Erythroblast (primary cell): ENCODE results near the gene HS6ST1.
"Not testable (repeated sequence)": the region's sequence is repeated elsewhere in the genome, so short reads cannot be mapped to it uniquely, and the experiment has no call there.

Source experiments
- DNase-seq, 2 experiments: peaks; one replicate each; lab custom pipeline; 2025; lab: John Stamatoyannopoulos, UW
- GATA1 ChIP-seq: IDR thresholded peaks from 2 replicates; pipeline ENCODE4 v1.6.1; 2011; ENCODE audit warnings: low read depth, mild to moderate bottlenecking, control low read depth, low read length, moderate library complexity
- POLR2A ChIP-seq: IDR thresholded peaks from 2 replicates; pipeline ENCODE4 v1.6.1; 2011; ENCODE audit warnings: mild to moderate bottlenecking, low read length

HS6ST1 gene

DNA sequence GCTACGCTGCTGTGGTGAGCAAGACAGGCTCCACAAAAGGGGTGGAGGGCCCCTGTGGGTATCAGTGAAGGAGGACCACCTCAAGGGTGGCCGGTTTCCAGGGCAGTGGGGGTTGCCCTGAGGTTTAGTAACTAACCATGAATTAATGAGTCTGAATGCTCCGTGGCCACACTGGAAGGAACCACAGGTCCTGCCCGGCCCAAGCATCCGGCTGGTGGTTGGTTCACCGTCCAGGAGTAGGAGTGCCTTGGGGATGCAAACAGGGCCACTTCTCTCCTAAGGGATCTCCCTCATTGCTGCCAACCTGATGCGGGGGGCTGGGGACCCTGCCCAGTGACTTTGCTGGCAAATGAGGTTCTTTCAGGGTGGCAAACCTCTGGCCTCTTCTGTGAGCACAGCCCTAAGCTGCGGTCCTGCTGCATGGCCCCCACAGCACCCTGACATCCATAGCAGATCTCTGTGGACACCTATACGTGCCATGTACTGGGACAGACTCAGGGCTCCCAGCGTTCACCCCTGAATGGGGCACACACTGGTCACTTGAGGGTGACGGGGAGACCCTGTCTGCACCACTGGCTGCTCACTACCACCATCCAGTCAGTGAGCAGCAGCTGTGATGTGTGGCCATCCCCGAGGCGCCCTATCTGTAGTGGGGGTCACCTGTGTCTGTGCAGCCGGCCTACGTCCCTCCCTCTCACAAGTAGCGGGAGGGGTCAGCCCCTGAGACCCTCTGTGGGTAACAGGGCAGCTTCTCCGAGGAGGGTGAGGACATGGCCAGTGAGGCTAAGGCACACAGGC is 41.6 kb downstream of the HS6ST1 start:
- TF ChIP-seq POLR2A, result no peak
- TF ChIP-seq GATA1, result no peak
- DNase-seq, result no peak

DNA sequence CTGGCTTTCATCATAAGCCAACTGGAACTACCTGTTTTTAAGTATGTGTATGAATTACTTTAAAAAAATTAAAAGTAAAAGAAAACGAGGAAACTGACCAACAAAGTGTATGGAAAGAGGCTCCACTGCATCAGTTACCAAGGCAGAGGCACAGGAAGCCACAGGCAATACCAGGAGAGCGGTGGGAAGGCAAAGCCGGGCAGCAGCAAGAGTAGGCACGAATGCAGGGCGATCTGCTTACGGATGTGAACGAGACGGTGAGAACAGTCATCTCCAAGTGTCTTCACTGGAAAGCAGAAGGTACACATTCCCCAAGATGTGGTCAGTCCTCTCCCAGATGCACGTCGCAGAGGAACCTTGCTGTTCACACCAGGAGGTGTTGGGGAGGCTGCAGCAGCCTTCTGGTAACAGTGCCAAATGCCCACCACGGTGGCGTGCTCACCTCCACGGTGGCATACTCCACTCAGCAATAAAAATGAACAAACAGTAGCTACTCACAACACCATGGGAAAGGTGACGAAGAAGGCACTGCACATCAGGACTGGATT is 43.1 kb downstream of the HS6ST1 start:
- TF ChIP-seq GATA1, result no peak
- no peak for TF ChIP-seq POLR2A

DNA sequence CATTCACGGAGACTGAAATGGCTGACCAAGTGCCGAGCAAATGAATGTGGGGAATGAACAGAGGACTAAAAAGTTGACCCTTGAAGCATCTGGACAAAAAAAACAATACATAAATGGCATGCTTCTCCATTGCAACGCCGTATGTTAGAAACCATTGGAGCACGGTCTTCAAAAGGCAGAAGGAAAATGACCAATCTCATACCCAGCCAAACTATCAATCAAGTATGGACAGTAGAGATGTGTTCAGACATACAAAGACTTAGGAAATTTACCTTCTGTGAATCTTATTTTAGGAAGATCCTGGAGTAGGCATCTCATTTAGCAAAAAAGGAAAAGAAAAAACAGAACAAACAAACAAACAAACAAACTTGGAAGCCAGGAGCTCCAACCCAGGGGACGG is 44.5 kb downstream of the HS6ST1 start:
- no peak for DNase-seq
- no peak for TF ChIP-seq GATA1

More for the DNA sequence above, 43.1 kb downstream of the HS6ST1 start:
- DNase-seq, result no peak

DNA sequence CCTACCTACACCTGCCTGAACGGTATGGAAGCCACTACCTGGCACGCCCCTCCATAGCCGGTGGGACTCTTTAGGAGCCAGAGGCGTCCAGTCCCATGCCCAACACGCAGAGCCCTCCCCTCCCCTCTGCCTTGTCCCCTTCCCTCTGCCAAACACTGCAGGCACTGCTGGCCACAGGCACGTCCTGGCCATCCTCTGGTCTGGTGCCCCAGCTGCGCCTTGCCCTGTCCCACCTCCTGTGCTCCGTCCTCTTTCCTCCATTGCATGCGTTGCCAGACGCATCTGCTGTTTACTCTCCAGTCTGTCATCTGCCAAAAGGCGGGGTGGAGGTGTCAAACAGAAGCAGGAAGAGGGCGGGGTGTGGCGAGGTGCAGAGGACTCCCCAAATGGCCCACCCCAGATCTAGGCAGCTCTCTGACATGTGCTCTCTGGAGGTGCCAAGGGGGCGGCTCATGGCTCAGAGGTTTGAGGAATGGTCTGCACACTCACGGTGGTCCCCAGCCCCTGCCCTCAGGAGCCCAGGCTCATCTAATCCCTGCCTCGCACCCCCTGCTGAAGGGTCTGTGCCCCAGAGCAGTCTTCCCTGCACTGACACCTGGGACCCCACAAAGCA is 45.1 kb downstream of the HS6ST1 start:
- TF ChIP-seq GATA1 (no peak), POLR2A (no peak)
- no peak for DNase-seq

DNA sequence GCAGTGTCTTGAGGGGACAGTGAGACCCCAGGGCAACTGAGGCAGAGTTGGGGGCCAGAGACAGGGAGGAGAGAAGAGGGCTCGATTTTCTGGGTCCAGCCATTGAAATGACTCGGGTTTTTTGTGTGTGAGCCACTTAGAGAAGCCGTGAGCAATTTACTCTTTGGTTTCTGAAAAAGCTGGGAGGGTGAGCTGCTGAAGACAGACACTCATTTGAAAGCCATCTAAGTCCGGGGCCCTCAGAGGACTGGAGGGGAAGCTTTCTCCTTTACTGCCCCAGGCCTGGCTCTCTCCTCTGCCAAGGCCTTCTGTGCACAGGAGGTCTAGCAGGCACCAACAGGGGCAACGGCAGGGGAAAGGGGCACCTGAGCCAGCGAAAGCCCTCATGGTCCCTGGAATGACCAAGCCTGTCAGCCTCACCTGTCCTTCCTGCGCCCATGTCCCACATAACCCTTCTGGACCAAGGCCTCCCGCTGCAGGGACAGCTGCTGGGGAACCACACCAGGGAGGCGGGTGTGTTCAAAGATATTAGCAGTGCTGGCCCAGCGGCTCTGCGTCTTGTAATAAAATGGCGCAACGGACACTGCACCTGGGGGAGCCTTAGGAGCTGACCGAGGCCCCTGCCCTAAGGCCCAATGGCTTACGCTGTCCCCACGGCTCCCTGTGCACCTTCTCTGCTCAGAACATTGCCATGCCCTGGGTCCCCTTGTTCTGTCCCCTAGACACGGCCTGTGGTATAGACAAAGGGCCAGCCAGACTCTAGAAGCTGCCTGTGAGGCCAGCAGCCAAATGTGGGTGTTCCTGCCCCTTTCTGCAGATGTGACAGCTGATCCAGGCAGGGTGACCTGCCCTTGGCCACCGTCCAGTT is 45.8 kb downstream of the HS6ST1 start:
- no peak for TF ChIP-seq POLR2A
- TF ChIP-seq GATA1, result no peak
- no peak for DNase-seq

DNA sequence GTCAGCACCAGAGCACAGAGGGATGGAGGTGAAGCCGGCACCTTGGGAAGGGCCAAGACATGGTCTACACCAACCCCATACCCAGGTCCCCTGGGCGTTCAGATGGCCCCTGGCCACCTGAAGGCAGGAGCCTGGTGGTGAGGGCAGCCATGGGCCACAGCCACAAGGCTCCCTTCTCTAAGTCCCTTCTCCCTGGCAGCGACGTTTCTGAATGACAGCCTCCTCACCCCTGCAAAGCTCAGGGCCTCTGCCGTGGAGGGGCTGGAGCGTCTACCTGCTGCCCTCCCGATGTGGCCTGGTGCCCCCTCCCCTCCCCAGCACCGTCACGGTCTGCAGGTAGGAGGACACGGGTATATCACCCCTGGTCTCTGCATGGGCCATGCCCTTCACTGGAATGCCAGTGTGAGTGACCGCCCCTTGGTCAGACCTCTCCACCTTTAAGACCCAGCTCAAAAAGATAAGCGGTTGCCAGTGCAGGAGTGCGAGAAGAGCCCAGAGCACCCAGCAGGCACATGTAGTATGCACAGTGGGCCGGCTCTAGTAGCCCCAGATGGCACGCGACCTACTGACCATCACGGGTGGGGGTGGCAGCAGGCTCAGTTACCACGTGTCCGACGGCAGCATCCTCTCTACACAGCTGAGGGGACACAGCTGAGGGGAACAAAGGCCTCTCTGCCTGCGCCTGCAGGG is 46.6 kb downstream of the HS6ST1 start:
- no peak for DNase-seq
- TF ChIP-seq GATA1 (no peak), POLR2A (no peak)

DNA sequence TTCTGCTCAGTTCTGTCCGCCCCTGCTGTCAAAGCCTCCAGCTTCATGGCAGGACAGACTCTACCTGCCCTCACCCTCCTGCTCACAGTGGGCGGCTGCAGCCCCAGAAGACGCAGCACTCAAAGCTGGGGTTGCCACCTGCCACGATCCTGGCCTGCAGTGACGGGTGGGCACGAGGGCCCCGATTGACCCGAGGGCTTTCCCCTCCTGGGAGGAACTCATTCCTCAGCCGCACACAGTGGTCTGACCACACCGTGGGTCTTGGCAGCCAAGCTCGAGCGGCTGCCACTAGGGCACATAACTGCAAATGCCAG is 47.1 kb downstream of the HS6ST1 start:
- no peak for DNase-seq
- TF ChIP-seq POLR2A, result no peak
- TF ChIP-seq GATA1, result no peak

DNA sequence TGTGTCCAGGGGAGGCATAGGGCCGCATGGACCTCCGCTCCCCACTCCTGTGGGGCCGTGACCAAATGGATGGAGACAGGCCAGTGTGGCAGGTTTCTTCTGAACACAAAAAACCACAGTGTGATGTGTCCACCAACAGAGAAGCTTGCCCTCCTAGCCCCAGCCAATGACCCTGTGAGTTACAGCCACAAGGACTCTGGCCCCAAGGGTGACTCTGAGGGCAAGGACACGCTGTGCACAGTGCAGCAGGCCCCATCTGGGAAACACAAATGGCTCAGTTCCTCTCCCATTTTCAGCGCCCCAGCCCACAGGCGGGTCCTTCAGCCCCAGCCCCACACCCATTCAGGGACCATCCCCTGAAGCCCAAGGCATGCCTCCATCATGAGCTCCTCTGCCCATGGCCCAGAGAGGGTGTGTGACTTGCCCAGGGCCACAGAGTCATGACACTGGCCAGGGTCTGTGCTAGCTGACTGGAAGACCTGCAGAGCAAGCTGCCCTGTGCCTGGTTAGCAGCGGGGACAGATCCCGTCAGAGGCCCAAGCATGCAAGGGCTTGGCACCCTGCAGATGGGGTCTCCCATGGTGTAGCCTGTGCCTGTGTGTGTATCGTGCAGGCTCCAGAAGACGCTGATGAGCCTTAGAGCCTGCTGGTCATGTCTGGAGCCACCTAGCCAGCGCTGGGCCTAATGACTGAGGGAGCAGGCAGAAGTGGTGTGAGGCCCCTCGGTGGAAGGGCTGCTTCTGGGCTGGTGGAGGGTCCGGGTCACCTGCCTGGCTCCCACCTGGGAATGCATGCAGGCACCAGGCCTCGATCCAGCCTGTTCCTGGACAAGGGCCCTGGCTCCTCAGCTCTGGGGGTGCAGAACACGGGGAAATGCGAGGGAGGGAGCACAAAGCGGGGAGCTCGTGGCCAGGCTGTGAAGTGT is 47.7 kb downstream of the HS6ST1 start:
- no peak for TF ChIP-seq POLR2A
- no peak for TF ChIP-seq GATA1
- DNase-seq, result no peak

DNA sequence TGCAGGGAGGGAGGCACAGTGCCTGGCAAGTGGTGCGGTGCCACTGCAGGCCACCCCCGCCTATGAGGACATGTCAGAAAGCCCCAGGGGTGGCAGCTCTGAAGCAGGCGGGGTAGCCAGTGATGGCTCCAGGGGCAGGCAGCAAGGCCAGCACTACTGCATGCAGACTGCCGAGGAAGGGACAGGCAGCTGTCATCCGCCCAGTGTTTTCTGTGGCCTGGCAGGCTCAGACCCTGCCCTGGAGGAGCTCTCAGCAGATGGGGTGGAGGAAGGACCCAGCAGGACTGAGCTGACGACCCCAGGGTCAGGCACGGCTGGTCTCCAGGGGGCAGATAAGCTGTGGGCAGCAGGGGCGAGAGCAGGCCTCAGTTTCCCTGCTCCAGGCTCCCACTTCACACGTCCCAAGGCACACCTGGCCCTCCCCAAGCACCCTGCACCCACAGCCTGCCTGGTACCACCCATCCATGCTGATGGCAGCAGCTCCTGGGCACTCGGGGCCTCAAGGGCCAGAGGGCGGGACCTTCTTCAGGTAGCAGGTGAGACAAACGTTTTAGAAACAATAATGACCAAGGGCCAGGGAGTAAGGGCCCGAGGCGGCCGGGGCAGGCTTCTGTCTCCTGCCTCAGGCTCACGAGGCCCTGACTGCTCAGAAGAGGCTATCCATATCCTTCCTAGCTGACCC is 48.5 kb downstream of the HS6ST1 start:
- no peak for TF ChIP-seq POLR2A
- no peak for TF ChIP-seq GATA1
- no peak for DNase-seq

DNA sequence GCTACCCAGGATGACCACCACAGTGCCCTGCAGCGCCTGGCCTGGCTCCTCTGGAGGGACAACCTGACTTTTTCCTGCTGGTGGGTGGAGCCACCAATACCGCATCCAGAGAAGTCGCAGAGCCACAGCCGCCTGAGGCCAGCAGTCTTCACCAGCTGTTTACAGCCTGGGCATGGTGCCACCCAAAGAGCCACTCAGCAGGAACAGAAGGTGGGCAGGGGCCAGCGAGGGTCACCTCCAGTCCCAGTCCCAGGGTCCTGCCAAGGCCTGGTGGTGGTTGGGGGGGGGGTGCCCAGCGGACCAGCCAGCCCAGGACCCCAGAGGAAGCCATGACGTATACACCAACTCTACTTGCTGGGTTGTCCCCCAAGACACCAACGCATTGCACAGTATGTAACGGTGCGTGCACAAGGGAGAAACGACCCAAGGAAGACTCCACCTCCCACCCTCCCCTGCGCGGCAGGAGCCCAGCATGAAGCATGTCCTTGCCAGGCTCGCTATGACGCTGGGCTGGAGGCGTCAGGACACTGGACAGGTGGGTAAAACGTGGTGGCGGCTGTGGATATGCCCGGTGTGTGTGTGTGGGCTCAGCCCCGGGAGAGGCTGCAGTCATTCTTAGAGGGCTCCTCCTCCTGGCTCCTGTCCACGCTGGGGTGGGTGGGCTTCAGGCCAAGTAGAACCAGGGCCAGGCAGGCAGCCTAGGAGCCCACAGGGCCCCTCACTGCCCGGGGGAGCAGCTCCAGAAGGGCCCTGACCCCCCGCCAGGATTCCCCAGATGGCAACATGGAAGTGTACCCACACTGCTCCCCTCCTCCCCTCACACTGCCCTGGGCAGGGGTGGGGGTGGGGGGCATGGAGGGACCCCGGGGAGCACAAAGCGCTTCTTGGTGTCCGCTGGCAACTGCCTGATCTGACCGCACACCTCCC is 49.3 kb downstream of the HS6ST1 start:
- TF ChIP-seq POLR2A (no peak), GATA1 (no peak)
- no peak for DNase-seq

DNA sequence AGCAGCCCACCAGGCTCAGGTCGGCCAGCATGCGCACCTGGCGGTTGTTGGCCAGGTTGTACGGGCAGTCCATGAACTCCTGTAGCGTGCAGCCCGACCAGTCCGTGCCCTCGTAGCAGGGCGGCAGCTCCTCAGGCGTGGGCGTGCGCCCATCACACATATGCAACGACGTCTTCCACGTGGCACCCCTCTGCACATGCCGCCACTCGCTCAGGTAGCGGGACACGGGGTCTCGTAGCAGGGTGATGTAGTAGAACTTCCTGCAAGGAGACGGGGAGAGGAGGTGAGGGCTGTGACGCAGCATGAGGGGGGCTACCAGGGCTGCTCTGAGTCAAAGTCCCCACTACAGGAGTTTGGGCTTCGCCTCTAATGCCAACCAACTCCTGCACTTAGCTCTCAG is 50.1 kb downstream of the HS6ST1 start:
- DNase-seq, result not testable (repeated sequence)

DNA sequence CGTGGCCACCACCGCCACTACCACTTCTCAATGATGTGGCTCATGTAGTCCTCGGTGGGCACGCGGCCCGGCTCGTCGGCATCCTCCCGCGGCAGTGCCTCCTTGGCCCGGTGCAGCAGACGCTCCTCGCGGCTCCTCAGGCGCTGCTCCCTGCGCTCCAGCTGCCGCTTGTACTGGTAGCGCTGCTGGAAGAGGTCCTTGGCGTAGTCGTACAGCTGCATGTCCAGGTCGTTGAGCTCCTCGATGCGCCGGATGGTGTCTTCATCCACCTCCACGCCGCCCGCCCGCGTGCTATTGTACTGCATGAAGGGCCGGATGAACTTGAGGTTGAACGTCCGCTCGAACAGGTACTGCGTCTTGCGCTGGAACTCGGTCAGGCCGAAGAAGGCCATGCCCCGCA is 50.5 kb downstream of the HS6ST1 start:
- DNase-seq, result not testable (repeated sequence)

DNA sequence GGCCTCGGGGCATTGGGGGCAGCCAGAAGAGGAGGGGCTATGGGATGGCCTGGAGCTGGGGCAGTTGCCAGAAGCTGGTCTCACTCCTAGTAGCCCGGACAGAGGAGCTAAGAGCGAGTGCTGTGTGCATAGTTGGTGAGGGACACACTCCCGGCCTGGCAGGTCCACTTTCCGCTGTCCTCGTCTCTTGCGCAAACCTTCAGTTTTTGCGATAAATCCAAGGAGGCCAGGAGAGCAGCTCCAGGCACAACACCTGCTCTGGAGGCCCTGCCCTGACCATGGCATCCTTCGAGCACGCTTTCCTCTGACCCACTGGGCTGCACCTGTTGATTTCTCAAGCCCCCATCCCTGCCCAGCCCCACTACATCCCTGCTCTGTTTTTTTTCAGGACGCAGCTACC is 51.0 kb downstream of the HS6ST1 start:
- not testable (repeated sequence) for DNase-seq

DNA sequence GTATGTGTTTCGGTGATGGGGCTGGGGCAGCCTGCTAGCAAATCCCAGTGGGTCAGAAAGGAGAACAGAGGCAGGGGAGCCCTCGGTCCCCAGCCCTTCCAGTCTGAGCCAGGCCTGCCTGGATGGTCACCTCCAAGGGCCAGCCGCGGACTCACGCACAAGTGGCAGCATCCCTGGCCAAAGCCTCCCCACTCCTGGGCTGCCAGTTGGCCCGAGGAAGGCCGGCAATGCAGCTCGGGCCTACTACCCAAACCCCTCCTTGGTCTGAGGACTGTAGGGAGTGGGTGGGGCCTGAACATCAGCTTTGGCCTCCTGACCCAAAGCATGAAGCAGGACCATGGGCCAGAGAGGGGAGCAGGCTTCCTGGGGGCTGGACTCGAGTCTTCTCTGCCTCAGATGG is 51.5 kb downstream of the HS6ST1 start:
- DNase-seq, result not testable (repeated sequence)

DNA sequence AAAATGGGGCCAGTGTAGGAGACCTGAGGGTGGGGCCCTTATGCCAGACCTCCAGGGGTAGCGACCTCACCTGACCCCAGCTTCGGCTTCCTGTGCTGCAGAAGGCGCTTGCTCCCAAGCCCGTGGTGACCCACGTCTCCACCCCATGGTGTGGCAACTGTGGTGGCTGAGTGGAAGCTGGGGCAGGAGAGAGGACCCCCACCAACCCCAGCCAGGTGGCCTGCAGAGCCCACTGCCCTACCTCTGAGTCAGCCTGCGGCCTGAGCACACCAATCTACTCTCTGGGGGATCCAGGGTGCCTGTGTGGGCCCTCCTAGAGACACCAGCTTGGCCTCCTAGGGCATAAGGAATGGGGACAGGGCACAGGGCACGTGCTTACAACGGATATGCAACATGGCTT is 52.2 kb downstream of the HS6ST1 start:
- not testable (repeated sequence) for DNase-seq

DNA sequence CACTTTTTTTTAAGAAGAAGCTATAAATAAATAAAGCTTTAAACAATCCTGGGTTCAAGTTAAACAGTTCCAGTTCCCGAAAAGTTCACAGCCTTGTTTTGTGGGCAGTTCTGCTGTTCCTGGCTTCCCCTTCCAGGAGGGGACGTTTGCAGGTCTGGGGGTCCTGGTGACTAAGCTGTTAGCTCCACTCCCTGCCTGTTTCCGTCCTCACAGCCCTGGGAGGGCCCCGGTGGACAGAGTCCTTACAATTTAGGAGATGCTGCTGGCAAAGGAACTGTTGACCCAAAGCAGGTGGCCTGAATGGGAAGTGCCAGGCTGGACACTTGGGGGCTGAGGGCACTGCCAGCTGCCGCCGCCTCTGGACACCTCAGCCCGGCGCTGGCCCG is 53.1 kb downstream of the HS6ST1 start:
- not testable (repeated sequence) for DNase-seq
